Measurements from ENCODE around the gene UEVLD. TPM values are rescaled to one million over a fixed set of nuclear protein-coding genes. Genes with fewer than 3 reads are reported as not detected.

UEVLD gene
- total RNA-seq, 4 donors from 2014 or later: 27.4 to 58.8 (median 30.3) TPM

DNA sequence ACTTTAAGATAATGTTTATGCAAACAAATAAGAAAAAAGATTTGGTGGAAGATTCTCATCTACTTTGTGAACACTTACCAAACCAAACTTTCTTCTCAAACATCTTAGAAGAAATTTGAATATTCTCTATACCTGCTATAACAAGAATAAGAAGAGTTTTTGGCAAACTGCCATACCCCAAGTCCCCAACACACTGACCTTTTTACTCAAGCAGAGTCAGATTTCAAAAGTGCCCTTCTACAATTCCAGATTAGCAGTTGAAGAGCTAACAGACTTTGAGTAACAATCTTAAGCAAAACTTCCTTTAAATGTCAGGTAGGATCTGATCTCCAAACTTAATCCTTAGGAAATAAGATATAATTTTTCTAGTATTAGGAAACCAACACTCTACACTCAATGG lies 95.6 kb downstream of the UEVLD start:
- no peak overlapping the region for H3K4me3 ChIP-seq
- in situ Hi-C loops (cut with MboI; ENCODE audit: low sequenced_read_pairs in 4 of 4) (no loop called here), intact Hi-C loops (cut with DNase I; ENCODE audit: low total_unique reads) (no loop called here)
- no peaks in the 10 kb centered on the region for H3K27me3 ChIP-seq
- H3K27ac ChIP-seq: peak overlapping the region in 2 of 4 donors; percentile 12 to 56
- peaks cover 9 to 14% of the 10 kb centered on the region in 2 donors for H3K4me1 ChIP-seq
- no peak for TF ChIP-seq POLR2A (IDR thresholded peaks at IDR 0.05)
- TF ChIP-seq, protein P1, sequence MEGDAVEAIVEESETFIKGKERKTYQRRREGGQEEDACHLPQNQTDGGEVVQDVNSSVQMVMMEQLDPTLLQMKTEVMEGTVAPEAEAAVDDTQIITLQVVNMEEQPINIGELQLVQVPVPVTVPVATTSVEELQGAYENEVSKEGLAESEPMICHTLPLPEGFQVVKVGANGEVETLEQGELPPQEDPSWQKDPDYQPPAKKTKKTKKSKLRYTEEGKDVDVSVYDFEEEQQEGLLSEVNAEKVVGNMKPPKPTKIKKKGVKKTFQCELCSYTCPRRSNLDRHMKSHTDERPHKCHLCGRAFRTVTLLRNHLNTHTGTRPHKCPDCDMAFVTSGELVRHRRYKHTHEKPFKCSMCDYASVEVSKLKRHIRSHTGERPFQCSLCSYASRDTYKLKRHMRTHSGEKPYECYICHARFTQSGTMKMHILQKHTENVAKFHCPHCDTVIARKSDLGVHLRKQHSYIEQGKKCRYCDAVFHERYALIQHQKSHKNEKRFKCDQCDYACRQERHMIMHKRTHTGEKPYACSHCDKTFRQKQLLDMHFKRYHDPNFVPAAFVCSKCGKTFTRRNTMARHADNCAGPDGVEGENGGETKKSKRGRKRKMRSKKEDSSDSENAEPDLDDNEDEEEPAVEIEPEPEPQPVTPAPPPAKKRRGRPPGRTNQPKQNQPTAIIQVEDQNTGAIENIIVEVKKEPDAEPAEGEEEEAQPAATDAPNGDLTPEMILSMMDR (IDR thresholded peaks at IDR 0.05 in 4 of 5, conservative IDR thresholded peaks at IDR 0.05 in 1 of 5): no peak
- ATAC-seq (peak in 1 of 2 donors; percentile 80), DNase-seq (no peak)
- H3K36me3 ChIP-seq: peaks cover 0 to 37% of the 10 kb centered on the region in 2 donors
- no peaks in the 10 kb centered on the region for H3K9me3 ChIP-seq

DNA sequence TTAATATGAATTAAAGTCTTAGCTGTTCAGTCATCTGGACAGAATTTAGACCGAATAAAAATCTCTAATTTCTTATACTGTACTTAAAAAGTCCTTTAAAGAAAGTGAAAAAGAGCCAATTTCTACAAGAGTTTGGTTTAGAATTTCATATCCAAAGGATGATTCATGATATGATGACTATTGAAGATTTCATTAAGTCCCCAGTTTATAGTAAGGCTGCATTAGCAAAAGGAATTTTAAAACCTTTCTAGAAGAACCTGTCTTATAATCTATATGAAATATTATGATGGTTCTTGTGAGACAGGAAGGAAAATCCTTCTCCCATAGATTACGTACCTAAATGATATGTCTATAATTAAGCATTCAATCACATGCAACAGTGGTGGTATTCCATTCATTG lies 96.6 kb downstream of the UEVLD start:
- no peak for ATAC-seq
- Histone ChIP-seq H3K27ac (peak overlapping the region in 1 of 4 donors; percentile 56), H3K27me3 (no peaks in the 10 kb centered on the region), H3K9me3 (no peaks in the 10 kb centered on the region), H3K36me3 (peaks cover 0 to 30% of the 10 kb centered on the region in 2 donors), H3K4me1 (peaks cover 9 to 14% of the 10 kb centered on the region in 2 donors), H3K4me3 (no peak overlapping the region)
- in situ Hi-C loops (cut with MboI; ENCODE audit: low sequenced_read_pairs in 4 of 4) (no loop called here), intact Hi-C loops (cut with DNase I; ENCODE audit: low total_unique reads) (no loop called here)
- no peak for TF ChIP-seq POLR2A (IDR thresholded peaks at IDR 0.05)
- TF ChIP-seq, protein P1 (IDR thresholded peaks at IDR 0.05 in 4 of 5, conservative IDR thresholded peaks at IDR 0.05 in 1 of 5): no peak
- no peak for DNase-seq

DNA sequence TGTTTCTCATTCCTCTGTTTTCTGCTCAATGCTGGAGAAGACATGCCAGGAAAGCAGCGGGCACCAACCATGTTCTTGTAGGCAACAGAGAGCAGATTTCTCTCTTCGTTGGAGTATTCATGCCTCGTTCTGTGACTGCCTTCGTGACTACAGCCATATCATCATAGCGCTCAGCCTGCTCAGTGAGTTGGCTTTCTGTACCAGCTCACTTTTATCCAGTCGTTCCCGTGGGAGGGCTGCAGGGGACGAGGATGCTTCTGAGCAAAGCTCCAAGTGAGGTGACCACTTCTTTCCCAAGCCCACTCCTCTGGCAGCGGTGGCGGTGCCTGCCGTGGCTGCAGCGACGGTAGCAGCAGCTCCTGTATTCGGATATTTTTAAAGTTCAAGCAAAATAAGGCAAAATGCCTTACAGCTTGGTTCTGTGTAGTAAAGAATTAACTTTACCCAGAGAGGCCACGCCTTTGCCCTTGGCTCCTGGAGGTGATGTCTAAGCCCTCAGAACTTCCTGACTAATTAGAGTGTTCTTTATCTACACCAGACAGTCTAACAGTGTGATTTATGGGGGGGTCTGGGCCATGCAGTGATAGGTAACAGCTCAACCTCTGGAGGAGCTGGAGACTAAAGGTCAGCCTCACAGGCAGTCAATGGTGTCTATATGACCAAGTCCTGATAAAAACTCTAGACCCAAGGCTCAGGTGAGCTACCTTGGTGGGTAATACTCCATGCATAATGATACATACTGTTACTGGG lies 97.6 kb downstream of the UEVLD start:
- in situ Hi-C loops (cut with MboI; ENCODE audit: low sequenced_read_pairs in 4 of 4) (no loop called here), intact Hi-C loops (cut with DNase I; ENCODE audit: low total_unique reads) (no loop called here)
- Histone ChIP-seq H3K4me1 (peaks cover 9 to 14% of the 10 kb centered on the region in 2 donors), H3K4me3 (no peak overlapping the region), H3K9me3 (no peaks in the 10 kb centered on the region), H3K36me3 (peaks cover 0 to 29% of the 10 kb centered on the region in 2 donors), H3K27ac (peak overlapping the region in 1 of 4 donors; percentile 56), H3K27me3 (no peaks in the 10 kb centered on the region)
- TF ChIP-seq, protein P1 (IDR thresholded peaks at IDR 0.05 in 4 of 5, conservative IDR thresholded peaks at IDR 0.05 in 1 of 5): no peak
- TF ChIP-seq POLR2A (IDR thresholded peaks at IDR 0.05): no peak
- DNase-seq: no peak
- no peak for ATAC-seq

DNA sequence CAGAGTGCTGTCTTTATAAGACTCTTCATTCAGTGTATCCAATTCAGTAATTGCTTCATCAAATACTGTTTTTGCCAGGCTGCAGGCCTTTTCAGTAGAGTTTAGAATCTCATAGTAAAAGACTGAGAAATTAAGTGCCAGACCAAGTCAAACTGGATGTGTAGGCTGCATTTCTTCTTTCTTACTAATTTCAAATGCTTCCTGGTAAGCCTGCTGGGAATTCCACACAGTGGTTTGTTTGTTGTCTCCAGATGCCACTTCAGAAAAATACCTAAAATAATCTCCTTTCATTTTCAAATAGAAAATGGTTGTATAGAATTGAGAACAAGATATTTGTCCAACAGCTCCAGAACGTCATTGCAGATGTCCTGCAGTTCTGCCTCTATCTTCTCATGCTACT lies 98.2 kb downstream of the UEVLD start:
- peaks cover 0 to 35% of the 10 kb centered on the region in 2 donors for H3K36me3 ChIP-seq
- H3K4me3 ChIP-seq: no peak overlapping the region
- H3K9me3 ChIP-seq: no peaks in the 10 kb centered on the region
- no peak for DNase-seq
- in situ Hi-C loops (cut with MboI; ENCODE audit: low sequenced_read_pairs in 4 of 4) (no loop called here), intact Hi-C loops (cut with DNase I; ENCODE audit: low total_unique reads) (no loop called here)
- TF ChIP-seq POLR2A (IDR thresholded peaks at IDR 0.05): no peak
- TF ChIP-seq, protein P1 (IDR thresholded peaks at IDR 0.05 in 4 of 5, conservative IDR thresholded peaks at IDR 0.05 in 1 of 5): no peak
- no peaks in the 10 kb centered on the region for H3K27me3 ChIP-seq
- no peak for ATAC-seq
- H3K4me1 ChIP-seq: peaks cover 9 to 14% of the 10 kb centered on the region in 2 donors
- no peak overlapping the region for H3K27ac ChIP-seq

Measured in gastrocnemius medialis (tissue), 4 donors.